Left renal pelvis (tissue), 4 donors: ENCODE data around the gene NAAA. TPM values are rescaled to one million over a fixed set of nuclear protein-coding genes. Genes with fewer than 3 reads are reported as not detected.
"Not testable (repeated sequence)": the region's sequence is repeated elsewhere in the genome, so short reads cannot be mapped to it uniquely, and the experiment has no call there.

Experiments used
- DNase-seq, 4 donors: peaks; one replicate each; pipeline ENCODE4 v3.0.0-alpha.2; 2013; ENCODE audit warnings: low read depth in 4 of 4, low spot score in 3 of 4
- polyA plus RNA-seq, 4 donors: library from polyadenylated mRNA; unstranded; fragments of 120-200 nt; gene quantifications; one replicate each; pipeline ENCODE4 v1.2.1, GENCODE V29; 2013; ENCODE audit not compliant: insufficient read length in 4 of 4

Gene NAAA
- polyA plus RNA-seq: 10 to 100 TPM in 3 of 4 donors, 1 to 10 TPM in 1; 7.1 to 16.8 (median 14.1) TPM

DNA sequence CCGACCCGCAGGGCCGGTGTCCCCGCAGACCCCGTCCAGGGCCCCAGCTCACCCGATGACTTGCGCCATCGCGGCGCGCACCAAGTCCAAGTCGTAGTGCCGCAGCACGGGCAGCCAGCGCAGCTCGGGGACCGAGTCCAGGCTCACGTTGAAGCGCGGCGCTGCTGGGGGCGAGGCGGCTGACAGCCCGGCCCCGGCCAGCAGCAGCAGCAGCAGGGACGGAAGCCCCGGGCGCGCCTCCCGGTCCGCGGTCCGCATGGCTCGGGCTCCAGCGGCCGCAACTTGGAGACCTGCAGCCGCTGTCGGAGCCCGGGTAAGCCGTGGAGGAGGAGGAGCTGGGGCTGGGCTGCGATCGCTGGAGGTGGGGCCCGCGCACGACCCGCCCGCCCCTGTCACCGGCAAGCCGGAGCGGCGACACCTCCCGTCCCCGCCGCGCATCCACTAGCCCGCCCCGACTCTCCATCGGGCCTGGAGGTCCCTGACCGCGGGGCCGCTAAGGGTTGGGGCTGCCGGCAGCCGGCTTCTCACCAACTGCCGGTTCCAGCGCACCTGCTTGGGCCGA, at the start of gene NAAA:
Gene NAAA (minus strand): TSS at position 322 of the 562 bp plus-strand sequence. CDS start 64 bp downstream, at position 258.
- DNase-seq: peak in 3 of 4 donors; percentile 8 to 24 (median 22)

DNA sequence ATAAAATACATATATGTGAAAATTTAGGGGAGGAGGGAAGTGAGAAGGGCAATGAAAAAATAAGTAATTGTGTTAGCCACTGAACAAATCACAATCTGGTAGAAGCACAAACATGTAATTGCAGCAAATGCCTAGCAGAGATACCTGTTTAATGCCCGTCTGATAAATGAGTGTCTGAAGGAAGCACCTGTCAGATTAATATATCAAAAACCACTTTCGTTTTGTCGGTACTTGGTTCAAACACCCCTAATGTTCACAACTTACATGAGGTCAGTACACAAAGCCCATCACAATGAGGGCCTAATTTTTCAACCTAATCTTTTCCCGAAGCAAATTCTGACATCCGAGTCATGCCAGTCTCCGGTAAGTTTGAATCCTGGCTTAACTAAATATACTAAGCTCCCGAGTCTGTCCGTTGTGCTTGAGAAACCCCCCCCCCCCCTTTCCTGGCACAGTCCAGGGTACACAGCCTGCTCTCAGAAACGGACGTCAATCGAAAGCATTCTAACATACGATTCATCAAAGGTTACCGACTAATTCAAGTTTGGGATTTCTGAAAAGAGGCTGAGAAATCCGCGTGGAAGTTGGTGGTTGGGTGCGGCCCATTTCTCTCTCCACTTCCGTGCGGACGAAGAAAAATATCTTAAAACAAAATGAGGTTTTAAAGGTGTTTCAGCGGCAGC, 49.2 kb upstream of the NAAA start:
- DNase-seq: no peak

DNA sequence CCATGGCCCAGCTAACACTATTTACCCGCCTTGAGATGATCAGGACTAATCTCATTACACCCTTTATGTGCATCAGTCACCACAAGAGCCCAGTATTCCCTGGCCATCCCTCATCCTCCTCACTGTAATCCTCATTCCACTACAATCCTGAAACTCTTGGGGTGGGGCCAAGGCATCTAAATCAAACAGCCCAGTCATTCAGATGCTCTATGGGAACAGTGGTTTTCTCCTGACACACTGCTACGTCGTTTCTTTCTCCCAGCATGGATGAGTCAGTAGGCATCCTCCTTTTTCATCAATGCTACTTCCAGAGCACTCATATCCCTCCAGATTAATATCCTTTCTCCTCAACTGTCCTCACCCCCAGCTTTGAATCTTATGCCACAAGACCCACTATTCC, 44.3 kb upstream of the NAAA start:
- no peak for DNase-seq

DNA sequence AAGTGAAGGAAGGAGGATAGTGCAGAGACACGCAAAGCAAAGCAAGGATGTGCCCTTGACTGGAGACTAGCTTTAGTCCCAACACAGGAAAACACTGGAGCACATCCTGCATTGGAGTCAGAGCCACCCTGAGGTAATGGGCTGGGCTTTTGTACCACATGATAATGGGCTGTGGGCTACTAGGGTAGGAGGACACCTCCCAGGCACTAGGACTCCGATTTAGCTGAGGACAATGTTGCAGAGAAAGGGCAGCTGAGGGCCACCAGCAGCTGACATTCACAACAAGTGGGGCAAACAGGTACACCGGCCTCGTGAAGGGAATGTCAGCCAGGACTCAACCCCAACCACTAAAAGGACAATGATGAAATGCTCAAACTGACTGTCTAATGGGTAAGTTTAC, 39.8 kb upstream of the NAAA start:
- no peak for DNase-seq

DNA sequence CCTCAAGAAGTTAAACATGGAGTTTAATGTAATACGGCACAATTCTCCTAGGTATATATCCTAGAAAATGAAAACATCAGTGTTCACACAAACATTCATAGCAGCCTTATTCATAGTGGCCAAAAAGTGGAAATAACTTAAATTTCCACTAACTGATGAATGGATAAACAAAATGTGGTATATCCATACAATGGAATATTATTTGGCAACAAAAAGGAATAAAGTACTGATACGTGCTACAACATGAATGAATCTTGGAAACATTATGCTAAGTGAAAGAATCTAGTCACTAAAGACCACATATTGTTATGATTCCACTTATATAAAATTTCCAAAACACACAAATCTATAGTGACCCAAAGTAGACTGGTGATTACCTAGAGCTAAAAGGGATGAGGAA, 35.4 kb upstream of the NAAA start:
- DNase-seq: no peak

DNA sequence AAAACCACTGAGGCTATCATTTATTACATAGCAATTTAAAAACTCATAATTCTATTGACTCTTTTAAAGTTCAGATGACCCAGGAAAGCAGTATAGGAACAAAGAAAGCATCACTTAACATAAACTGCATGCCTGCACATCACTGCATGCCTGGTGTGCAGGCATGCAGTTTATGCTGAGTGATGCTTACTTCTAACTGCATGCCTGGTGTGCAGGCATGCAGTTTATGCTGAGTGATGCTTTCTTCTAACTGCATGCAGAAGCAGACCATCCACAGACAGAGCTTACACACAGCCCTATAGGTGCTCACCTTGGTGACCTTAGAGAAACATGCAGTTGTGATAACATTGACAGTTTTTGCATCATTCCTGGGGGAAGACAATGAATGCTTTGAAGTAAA, 33.0 kb upstream of the NAAA start:
- no peak for DNase-seq

DNA sequence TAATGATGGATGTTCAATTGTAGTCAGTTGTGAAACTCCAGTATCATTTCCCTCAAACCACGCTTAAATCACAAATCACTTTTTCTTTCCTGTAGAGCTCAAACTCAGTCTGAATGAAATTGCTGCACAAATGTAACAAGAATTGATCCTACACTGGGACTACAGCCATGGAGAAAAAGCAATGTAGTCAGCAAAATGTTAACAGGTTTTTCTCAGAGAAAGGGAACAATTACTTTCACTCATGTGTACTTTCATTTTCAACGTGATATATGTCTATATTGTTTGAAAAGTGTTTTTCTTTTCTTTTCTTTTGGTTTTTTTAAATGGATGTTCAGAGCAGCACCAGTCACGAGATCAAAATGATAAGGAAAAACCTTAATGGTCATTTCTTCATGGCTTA, 27.3 kb upstream of the NAAA start:
- DNase-seq: no peak

DNA sequence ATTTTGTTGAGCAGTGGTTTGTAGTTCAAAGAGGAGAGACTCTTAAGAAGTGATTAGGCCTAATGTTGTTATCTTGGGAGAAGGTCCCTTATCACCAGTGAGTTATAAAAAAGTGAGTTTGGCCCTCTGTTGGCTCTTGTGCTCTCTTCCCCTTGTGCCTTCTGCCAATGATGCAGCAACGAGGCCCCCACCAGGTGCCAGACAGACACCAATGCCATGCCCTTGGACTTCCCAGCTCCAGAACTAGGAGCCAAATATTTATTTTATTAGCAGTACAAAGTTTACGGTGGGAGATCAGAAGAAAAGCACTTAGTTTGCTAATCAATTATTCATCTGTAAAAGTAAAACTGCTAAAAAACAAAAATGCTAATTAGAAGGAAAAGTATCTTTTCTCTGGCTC, 22.7 kb upstream of the NAAA start:
- no peak for DNase-seq

DNA sequence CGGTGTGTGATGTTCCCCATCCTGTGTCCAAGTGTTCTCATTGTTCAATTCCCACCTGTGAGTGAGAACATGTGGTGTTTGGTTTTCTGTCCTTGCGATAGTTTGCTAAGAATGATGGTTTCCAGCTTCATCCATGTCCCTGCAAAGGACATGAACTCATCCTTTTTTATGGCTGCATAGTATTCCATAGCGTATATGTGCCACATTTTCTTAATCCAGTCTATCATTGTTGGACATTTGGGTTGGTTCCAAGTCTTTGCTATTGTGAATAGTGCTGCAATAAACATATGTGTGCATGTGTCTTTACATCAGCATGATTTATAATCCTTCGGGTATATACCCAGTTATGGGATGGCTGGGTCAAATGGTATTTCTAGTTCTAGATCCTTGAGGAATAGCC, 21.3 kb upstream of the NAAA start:
- not testable (repeated sequence) for DNase-seq

DNA sequence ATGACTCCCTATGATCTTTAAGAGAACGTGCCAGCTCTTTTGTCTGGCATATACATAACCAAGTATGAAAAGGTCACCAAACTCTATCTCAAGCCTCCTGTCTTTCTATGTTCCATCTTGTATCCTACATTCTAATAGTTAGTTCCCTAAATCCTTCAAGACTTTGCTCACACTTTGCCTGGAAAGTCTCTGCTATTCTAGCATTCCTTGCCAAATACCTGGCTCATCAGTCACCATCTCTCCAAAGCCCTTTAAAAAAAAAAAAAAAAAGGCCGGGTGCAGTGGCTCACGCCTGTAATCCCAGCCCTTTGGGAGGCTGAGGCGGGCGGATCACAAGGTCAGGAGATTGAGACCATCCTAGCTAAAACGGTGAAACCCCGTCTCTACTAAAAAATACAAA, 17.7 kb upstream of the NAAA start:
- not testable (repeated sequence) for DNase-seq

DNA sequence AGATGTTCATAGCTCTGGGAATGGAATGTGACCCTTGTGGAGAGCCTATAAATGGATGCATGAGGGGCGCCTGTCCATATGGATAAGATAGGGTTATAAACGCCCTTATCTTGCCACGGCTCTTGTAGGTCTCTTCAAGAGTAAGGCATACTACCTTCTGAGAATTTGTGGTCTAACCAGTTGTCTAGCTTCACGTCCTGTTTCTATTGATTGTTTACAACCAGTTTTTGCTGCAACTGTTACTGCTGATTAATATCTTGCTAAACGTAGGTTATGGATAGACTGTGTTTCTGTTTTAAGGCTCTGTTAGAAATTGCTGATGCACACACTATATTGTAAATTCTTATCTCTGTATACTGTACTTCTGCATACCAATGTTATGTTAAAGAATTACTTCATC, 14.0 kb upstream of the NAAA start:
- DNase-seq: not testable (repeated sequence)

DNA sequence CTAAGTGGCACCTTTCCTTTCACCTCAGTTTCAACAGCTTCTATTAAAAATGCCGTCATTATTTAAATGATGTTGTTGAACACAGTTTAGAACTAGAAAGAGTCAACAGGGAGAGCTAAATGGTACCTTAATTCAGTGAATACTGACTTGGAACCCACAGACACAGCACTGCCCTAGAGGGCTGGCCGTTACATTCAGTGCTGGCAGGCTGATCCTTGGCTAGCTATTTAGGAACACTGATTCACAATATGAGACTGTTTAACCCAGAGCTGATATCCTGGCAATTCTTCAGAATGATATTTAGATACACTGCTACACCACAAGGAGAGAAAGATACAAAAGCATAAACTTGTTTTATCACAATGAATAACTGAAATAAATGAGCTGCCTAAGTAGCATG, 12.7 kb upstream of the NAAA start:
- DNase-seq: no peak

DNA sequence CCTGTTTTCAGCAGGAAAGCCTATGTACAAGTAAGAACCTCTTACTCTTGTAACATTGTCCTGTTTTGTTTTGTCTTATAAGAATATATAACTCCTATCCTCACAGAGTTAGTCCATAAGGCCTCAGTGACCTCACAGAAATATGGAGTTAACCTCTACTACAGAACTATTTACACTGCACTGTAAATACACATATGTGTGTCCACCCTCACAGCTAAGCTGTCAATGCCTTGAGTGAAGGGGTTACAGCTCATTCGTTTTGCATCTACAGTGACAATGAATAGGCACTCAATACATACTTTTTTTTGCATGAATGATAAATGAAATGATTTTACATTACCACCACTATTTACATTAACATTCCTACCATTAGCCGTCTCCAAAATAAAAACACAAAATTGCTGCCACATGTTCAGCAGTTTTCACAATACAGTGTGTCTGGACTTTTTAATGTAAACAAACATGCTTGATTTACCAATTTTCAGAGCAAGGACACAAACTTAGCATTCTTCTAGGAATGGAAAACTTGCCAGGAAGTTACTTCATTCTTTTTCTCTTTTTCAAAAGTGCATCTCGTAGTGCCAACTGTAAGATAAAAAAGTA, 9.5 kb upstream of the NAAA start:
- no peak for DNase-seq

DNA sequence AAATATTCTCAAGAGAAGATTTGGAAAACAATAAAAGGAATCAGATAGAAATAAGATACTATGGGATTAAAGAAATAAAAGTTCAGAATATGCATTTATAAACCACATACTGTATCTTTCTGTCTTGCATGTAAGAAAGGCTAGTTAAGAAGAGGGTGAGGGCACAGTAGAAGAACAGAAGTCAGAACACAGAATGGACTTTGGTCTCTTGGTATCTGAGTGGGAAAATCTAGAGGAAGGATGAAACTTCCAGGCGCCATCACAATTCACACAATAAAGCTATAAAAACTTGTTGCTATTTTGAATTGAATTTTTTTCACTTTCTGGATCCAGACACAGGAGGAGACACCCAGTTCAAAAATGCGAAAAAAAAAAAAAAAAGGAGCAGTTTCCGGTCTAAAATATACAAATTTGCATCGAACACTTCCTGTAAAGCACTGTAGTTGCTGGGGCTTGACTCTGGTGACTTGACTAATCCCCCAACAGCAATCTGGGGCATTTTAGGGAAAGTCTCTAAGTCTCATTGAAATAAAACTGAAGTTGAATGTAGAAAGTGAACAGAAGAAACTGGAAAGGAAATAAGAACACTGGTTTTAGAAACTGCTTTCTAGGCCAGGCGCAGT, 8.1 kb upstream of the NAAA start:
- DNase-seq: no peak

DNA sequence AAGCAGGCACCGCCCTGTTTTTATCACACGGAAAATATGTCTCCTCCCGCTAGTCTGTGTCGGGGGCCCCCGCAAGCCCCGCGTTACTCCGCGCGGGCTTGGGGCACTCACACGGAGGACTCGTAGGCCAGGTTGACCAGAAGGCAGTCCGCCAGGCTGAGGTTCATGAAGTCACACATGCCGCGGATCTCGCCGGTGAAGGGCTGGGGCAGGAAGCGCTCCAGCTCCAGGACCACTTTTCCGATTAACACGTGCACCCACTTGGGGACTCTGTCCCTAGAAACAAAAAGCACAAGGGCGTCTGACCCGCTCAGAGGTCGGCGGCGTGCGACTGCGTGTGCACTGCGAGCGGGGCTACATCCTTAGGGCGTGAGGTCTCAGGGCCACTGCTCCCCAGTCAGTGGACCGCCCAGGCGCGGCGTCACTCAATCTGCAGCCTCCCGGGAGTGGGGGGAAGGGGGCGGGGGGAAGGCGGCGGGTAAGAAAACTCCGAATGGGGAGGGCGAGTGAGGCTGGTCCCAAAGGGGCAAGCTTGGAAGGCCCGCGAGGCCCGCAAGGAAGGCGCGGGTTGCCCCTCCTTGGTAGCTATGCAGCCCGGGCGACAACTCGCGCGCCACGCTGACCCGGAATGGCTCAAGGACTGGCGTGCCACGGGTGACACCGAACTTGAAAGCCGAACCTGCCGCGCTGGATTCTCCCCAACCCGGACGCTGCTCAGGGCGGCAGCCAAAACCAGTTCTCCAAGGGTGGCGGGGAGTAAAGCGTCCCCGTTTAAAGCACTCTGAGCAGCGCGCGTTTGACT, 722 bp downstream of the NAAA start:
- DNase-seq: peak; percentile 16 to 31 (median 26)

DNA sequence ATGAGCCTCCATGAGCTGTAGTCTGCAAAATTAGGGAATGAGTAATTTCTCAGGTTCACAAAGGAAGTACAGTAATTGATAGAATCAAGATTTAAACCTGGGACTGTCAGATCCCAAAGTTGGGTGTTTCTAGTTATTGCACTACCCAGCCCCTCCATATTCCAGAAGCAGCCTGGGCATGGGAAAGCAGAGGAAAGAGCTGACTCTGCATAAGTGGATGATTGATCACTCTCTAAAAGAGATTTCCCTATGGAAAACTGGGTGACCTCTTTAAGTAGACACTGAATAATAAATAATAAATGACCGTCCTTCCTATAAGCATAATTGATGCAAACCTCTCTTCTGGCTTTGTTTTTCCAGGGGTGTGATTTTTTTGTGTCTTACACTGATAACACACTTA, 5.2 kb downstream of the NAAA start:
- no peak for DNase-seq

DNA sequence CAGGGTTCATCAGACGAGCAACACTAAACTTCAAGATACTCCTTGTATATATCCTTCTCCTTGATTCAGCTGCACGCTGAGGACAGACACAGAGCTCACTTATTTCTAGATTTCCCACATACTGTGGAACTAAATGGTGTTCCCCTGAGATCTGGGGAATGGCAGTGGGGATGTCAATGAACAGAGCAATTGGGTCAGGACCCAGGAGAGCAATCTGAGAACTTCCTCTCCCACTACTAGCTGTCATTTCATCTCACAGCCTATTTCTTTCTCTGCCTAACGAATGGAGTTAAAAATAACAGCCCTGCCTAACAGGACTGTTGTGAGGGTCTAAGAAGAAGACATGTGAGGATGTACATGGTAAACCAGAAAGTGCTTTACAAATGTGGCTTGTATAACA, 10.7 kb downstream of the NAAA start:
- DNase-seq: no peak

DNA sequence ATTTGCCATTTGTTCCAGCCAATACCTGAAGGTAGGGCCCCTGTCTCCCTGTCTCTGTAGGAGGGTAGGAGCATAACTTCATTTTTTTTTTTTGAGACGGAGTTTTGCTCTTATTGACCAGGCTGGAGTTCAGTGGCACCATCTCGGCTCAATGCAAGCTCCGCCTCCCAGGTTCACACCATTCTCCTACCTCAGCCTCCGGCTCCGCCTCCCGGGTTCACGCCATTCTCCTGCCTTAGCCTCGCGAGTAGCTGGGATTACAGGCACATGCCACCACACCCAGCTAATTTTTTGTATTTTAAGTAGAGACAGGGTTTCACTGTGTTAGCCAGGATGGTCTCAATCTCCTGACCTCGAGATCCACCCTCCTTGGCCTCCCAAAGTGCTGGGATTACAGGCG, 15.9 kb downstream of the NAAA start:
- DNase-seq: not testable (repeated sequence)

DNA sequence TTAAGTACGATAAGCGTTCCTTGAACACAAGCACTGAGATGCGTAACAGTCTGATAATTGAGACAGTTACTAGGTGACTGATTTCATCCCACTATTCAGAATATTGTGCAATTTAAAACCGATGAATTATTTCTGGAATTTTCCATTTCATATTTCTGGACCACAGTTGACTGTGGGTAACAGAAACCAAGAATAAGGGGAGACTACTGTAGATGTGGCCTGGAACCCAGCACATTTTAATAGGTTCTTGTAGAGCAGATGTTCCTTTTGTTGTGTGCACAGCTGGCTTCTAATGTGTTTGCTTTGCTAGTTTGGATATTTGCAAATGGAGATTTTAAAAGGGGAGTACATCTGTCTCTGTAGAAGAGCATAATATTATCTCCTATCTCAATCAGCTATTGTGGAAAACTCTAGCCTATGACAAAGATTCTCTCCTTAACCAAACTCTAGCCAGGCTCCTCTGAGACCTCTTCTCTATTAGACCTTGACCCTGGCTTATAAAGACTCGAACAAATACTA, 16.4 kb downstream of the NAAA start:
- DNase-seq: no peak

DNA sequence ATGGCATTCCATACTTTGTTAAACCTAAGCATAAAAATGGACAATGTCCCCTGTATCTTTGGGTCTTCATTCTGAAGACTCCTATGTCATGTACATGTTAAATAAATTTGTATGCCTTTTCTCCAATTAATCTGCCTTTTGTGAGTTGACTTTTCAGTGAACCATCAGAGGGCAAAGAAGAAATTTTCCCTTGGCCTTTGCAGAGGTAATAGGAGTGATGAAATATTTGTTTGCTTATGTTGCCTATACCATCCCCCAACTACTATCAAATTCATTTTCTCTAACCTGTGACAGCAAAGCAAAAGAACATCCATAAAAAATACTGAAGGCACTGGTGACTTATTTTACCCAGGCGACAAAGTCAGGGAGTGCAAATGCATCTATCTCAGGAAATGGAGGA, 18.2 kb downstream of the NAAA start:
- no peak for DNase-seq

DNA sequence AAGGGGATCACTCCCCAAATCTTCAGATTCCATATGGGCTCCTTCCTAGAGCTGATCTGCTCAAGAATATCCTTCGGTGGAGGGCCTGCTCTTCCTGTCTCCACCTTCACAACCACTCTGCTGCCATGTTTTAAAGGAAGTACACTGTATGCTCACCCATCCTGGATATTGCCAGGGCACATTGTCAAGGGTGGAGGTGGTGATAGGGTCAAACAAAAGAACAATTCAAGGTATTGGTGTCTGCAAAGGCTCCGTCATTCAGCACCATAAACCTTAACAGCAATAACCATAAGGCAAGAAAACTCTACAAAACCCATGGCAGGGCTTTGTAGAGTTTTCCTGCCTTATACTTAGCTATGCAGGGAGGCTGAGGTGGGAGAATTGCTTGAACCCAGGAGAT, 18.9 kb downstream of the NAAA start:
- DNase-seq: no peak
